Measurements from ENCODE around the gene SLC38A5. TPM values are rescaled to one million over a fixed set of nuclear protein-coding genes. Genes with fewer than 3 reads are reported as not detected.

Gene SLC38A5
- total RNA-seq, 1 donor from 2014 or later, result 15.7 TPM

DNA sequence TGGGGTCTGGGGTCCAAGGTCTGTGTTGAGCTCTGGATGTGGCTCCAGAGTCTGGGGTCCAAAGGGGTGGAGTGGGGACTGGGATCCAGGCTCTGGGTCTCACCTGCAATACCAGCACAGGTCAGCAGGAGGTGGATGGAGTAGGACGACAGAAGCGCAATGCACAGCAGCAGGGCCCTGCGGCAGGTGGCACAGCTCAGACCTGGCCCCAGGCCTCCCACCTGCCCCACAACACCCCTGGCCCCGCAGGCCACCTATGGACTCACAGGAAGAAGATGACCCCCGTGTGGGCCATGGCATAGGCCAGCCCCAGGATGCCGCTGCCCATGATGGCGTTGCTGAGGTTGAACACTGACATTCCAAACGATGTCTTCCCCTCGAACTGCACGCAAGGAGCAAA lies 3.4 kb downstream of the SLC38A5 start:
- TF ChIP-seq, protein P1, sequence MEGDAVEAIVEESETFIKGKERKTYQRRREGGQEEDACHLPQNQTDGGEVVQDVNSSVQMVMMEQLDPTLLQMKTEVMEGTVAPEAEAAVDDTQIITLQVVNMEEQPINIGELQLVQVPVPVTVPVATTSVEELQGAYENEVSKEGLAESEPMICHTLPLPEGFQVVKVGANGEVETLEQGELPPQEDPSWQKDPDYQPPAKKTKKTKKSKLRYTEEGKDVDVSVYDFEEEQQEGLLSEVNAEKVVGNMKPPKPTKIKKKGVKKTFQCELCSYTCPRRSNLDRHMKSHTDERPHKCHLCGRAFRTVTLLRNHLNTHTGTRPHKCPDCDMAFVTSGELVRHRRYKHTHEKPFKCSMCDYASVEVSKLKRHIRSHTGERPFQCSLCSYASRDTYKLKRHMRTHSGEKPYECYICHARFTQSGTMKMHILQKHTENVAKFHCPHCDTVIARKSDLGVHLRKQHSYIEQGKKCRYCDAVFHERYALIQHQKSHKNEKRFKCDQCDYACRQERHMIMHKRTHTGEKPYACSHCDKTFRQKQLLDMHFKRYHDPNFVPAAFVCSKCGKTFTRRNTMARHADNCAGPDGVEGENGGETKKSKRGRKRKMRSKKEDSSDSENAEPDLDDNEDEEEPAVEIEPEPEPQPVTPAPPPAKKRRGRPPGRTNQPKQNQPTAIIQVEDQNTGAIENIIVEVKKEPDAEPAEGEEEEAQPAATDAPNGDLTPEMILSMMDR (conservative IDR thresholded peaks at IDR 0.05; ENCODE audit: low read depth, low read length), result peak; percentile 32
- H3K4me3 ChIP-seq (ENCODE audit: low read depth, low read length), result no peak overlapping the region

GRCh38 chrX:48465336-48465933 lies 4.6 kb downstream of the SLC38A5 start:
- no peak for DNase-seq (ENCODE audit: low read depth)
- TF ChIP-seq, protein P1 (conservative IDR thresholded peaks at IDR 0.05; ENCODE audit: low read depth, low read length), result no peak
- no peak overlapping the region for H3K4me3 ChIP-seq (ENCODE audit: low read depth, low read length)

More for the DNA sequence above, 3.4 kb downstream of the SLC38A5 start:
- DNase-seq (ENCODE audit: low read depth), result no peak

GRCh38 chrX:48461830-48462229 lies 8.2 kb downstream of the SLC38A5 start:
- TF ChIP-seq, protein P1 (conservative IDR thresholded peaks at IDR 0.05; ENCODE audit: low read depth, low read length), result no peak
- no peak for DNase-seq (ENCODE audit: low read depth)
- H3K4me3 ChIP-seq (ENCODE audit: low read depth, low read length), result no peak overlapping the region

GRCh38 chrX:48460606-48461005 lies 9.5 kb downstream of the SLC38A5 start:
- no peak overlapping the region for H3K4me3 ChIP-seq (ENCODE audit: low read depth, low read length)
- TF ChIP-seq, protein P1 (conservative IDR thresholded peaks at IDR 0.05; ENCODE audit: low read depth, low read length), result no peak
- no peak for DNase-seq (ENCODE audit: low read depth)

GRCh38 chrX:48460031-48460430 lies 10.0 kb downstream of the SLC38A5 start:
- no peak for DNase-seq (ENCODE audit: low read depth)
- TF ChIP-seq, protein P1 (conservative IDR thresholded peaks at IDR 0.05; ENCODE audit: low read depth, low read length), result no peak
- no peak overlapping the region for H3K4me3 ChIP-seq (ENCODE audit: low read depth, low read length)

DNA sequence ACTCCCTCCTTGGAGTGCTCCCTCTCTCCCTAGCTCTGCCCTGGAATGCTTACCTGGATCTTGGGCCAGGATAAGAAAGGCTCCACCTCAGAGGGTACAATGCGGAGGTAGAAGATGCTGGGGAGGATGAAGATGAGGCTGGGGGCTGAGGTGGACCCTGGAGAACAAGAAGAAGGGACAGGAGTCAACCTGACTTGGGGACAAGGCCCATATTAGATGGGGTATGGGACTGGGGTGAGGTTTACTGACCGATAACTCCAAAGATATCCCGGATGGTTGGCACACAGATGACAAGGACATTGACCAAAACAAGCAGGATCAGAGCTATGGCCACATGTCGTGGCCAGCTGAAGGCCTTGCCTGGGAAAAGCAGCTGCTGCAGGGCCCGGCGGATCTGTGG lies 10.6 kb downstream of the SLC38A5 start:
- no peak overlapping the region for H3K4me3 ChIP-seq (ENCODE audit: low read depth, low read length)
- no peak for DNase-seq (ENCODE audit: low read depth)
- TF ChIP-seq, protein P1 (conservative IDR thresholded peaks at IDR 0.05; ENCODE audit: low read depth, low read length), result no peak

DNA sequence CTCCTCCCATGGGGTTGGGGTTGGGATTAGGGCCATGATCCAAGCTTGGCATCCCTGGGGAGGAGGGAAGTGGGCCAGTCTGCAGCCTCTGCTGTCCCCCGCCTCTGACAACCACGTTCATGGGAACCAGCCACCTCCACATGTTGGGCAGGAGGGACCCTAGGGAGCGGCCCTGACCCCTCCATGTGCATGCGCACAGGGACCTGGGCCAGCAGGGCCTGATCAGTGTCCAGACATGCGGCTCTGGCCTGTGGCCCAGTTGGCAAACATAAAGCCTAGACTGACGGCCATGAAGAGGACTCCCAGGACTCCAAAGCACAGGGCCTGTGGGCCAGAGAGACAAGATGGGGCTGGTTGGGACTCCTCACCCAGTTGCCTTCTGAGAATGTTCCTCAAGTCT lies 11.3 kb downstream of the SLC38A5 start:
- no peak for DNase-seq (ENCODE audit: low read depth)
- TF ChIP-seq, protein P1 (conservative IDR thresholded peaks at IDR 0.05; ENCODE audit: low read depth, low read length), result no peak
- no peak overlapping the region for H3K4me3 ChIP-seq (ENCODE audit: low read depth, low read length)
